IMR-90 (cell line): ENCODE measurements around the gene NEAT1. TPM values are rescaled to one million over a fixed set of nuclear protein-coding genes. Genes with fewer than 3 reads are reported as not detected.

Experiments
- ATAC-seq: fragments of 200-7000 bp; cut with Tn5 transposase; 2 replicates; pipeline ENCODE4 v1.9.1; 2020; ENCODE audit warnings: low read depth, mild to moderate bottlenecking, moderate library complexity
- BruUV-seq: library from RNA; stranded (reverse); fragments of 400-500 nt; replicated peaks from 2 replicates; lab custom pipeline; 2021; lab: Mats Ljungman, UMichigan
- CTCF ChIA-PET: fragments of 300-600 bp; formaldehyde crosslinking; extraction: SDS; loops from one replicate; lab custom pipeline; 2021; ENCODE audit warnings: antibody characterized with exemption; lab: Yijun Ruan, JAX
- POLR2A ChIA-PET: fragments of 300-600 bp; sonication (Branson Sonifier 250); formaldehyde crosslinking; loops from one replicate; lab custom pipeline; 2022; ENCODE audit warnings: antibody characterized with exemption; ENCODE audit not compliant: unreplicated experiment; lab: Charles Lee
- DNase-seq: peaks from one replicate; pipeline ENCODE4 v3.0.0; 2013
- H2AFZ ChIP-seq: replicated peaks from 2 replicates; pipeline ENCODE3; 2013; ENCODE audit warnings: low read length, mild to moderate bottlenecking; ENCODE audit not compliant: poor library complexity
- H2AK5ac ChIP-seq: 2 replicates; pipeline ENCODE4 v1.6.1; 2013; ENCODE audit warnings: low read depth, low read length, inconsistent platforms
- H2AK9ac ChIP-seq: replicated peaks from 2 replicates; pipeline ENCODE3; 2013; ENCODE audit warnings: mild to moderate bottlenecking, low read depth, low read length, moderate library complexity; ENCODE audit not compliant: poor library complexity
- H2BK120ac ChIP-seq: 2 replicates; pipeline ENCODE4 v1.6.1; 2013; ENCODE audit warnings: low read depth, low read length, inconsistent platforms
- H2BK15ac ChIP-seq: 3 replicates; pipeline ENCODE4 v1.6.1; 2013; ENCODE audit warnings: low read depth, low read length, inconsistent platforms
- H2BK20ac ChIP-seq: 2 replicates; pipeline ENCODE4 v1.6.1; 2013; ENCODE audit warnings: low read depth, mild to moderate bottlenecking, inconsistent platforms, low read length, moderate library complexity
- H2BK5ac ChIP-seq: 2 replicates; pipeline ENCODE4 v1.6.1; 2013; ENCODE audit warnings: mild to moderate bottlenecking, low read depth, low read length, inconsistent platforms; ENCODE audit not compliant: poor library complexity, severe bottlenecking
- H3K14ac ChIP-seq: replicated peaks from 2 replicates; pipeline ENCODE4 v1.6.1; 2013; ENCODE audit warnings: low read depth, low read length, inconsistent platforms
- H3K18ac ChIP-seq: 2 replicates; pipeline ENCODE4 v1.6.1; 2013; ENCODE audit warnings: low read depth, low read length, control low read depth
- H3K23ac ChIP-seq: 2 replicates; pipeline ENCODE4 v1.6.1; 2013; ENCODE audit warnings: low read depth, low read length, inconsistent platforms
- H3K27ac ChIP-seq: 2 replicates; pipeline ENCODE4 v1.5.1; 2013; ENCODE audit warnings: mild to moderate bottlenecking, control low read depth, low read length; ENCODE audit not compliant: insufficient read depth
- H3K27me3 ChIP-seq: 2 replicates; pipeline ENCODE4 v1.6.1; 2013; ENCODE audit warnings: low read length; ENCODE audit not compliant: control insufficient read depth, insufficient read depth
- H3K36me3 ChIP-seq: 2 replicates; pipeline ENCODE4 v1.6.1; 2013; ENCODE audit warnings: low read length, mixed read lengths; ENCODE audit not compliant: control insufficient read depth, insufficient read depth
- H3K4ac ChIP-seq: 2 replicates; pipeline ENCODE4 v1.6.1; 2013; ENCODE audit warnings: low read depth, low read length, inconsistent platforms
- H3K4me1 ChIP-seq: 2 replicates; pipeline ENCODE4 v1.6.1; 2013; ENCODE audit warnings: low read length, mixed read lengths; ENCODE audit not compliant: control insufficient read depth, insufficient read depth
- H3K4me2 ChIP-seq: 2 replicates; pipeline ENCODE4 v1.6.1; 2013; ENCODE audit warnings: low read depth, mild to moderate bottlenecking, control low read depth, low read length, moderate library complexity
- H3K4me3 ChIP-seq: 2 replicates; pipeline ENCODE4 v1.5.1; 2013; ENCODE audit warnings: low read depth, mild to moderate bottlenecking, control low read depth, low read length, moderate library complexity; ENCODE audit not compliant: insufficient read depth
- H3K56ac ChIP-seq: 2 replicates; pipeline ENCODE4 v1.6.1; 2013; ENCODE audit warnings: low read length, inconsistent platforms; ENCODE audit not compliant: insufficient read depth; ENCODE audit errors: extremely low read depth
- H3K79me1 ChIP-seq, 2 experiments: 2 replicates each; pipeline ENCODE4 v1.6.1; 2013; ENCODE audit warnings: low read length in 2 of 2, inconsistent platforms in 1 of 2, low read depth in 1 of 2
- H3K9ac ChIP-seq: 2 replicates; pipeline ENCODE4 v1.6.1; 2013; ENCODE audit warnings: low read depth, low read length, control low read depth
- H3K9me1 ChIP-seq: 2 replicates; pipeline ENCODE4 v1.6.1; 2013; ENCODE audit warnings: low read length, inconsistent platforms; ENCODE audit not compliant: insufficient read depth
- H3K9me3 ChIP-seq: 2 replicates; pipeline ENCODE4 v1.6.1; 2013; ENCODE audit warnings: low read length; ENCODE audit not compliant: control insufficient read depth, insufficient read depth
- H4K20me1 ChIP-seq: 2 replicates; pipeline ENCODE4 v1.6.1; 2013; ENCODE audit warnings: low read length, inconsistent platforms; ENCODE audit not compliant: insufficient read depth
- H4K5ac ChIP-seq: 2 replicates; pipeline ENCODE4 v1.6.1; 2013; ENCODE audit warnings: mild to moderate bottlenecking, low read depth, low read length, control low read depth
- H4K8ac ChIP-seq, 2 experiments: 2 replicates each; pipeline ENCODE4 v1.6.1; 2013; ENCODE audit warnings: low read depth in 2 of 2, low read length in 2 of 2, control low read depth in 1 of 2, inconsistent platforms in 1 of 2
- H4K91ac ChIP-seq: 2 replicates; pipeline ENCODE4 v1.6.1; 2013; ENCODE audit warnings: low read depth, low read length, inconsistent platforms; ENCODE audit not compliant: insufficient read depth
- CEBPB ChIP-seq: IDR thresholded peaks from 2 replicates; pipeline ENCODE4 v1.6.1; 2012; ENCODE audit warnings: low read depth, low read length, improper control_type of control experiment
- MAZ ChIP-seq: IDR thresholded peaks from 2 replicates; pipeline ENCODE4 v1.6.1; 2012; ENCODE audit warnings: low read depth, mild to moderate bottlenecking, low read length, improper control_type of control experiment, moderate library complexity, borderline replicate concordance
- POLR2A ChIP-seq: IDR thresholded peaks from 2 replicates; pipeline ENCODE4 v1.6.1; 2012; ENCODE audit warnings: mild to moderate bottlenecking, low read depth, low read length
- WGBS, 2 experiments: methylation state at CpG; one replicate each; pipeline versions ENCODE4 v1.1.5 to v1.1.7; 2013; ENCODE audit warnings: missing lambda C conversion rate in 2 of 2; ENCODE audit not compliant: insufficient read length in 1 of 2; ENCODE audit errors: extremely low coverage in 2 of 2; 5-methylcytosine and 5-hydroxymethylcytosine counted together
- dilution Hi-C: fragments of 300-500 bp; cut with HindIII; formaldehyde crosslinking; loops from one replicate; pipeline ENCODE4 v1.14.3; 2018; ENCODE audit warnings: low sequenced_read_pairs; ENCODE audit not compliant: unreplicated experiment
- in situ Hi-C: fragments of 300-500 bp; cut with MboI; formaldehyde crosslinking; loops from 3 replicates; pipeline ENCODE4 v1.14.3; 2019; ENCODE audit warnings: low sequenced_read_pairs, inconsistent platforms, mixed read lengths
- intact Hi-C: fragments of 100-400 bp; cut with micrococcal nuclease; formaldehyde crosslinking; loops from 2 replicates; pipeline ENCODE4 v1.10.0; 2022
- polyA plus RNA-seq, 3 experiments: library from polyadenylated mRNA; depleted of rRNA; stranded (reverse); fragments of >200 nt; gene quantifications; 2 replicates each; pipeline ENCODE4 v1.2.3, GENCODE V29; 2012; ENCODE audit warnings: low replicate concordance in 1 of 3
- total RNA-seq: library from RNA; depleted of rRNA; stranded (reverse); fragments of >200 nt; gene quantifications from 2 replicates; pipeline ENCODE4 v1.2.3, GENCODE V29; 2012

NEAT1 gene
- total and polyA plus RNA-seq, 2 of the 4 experiments (the other 2 are of a cell fraction): 30.1 to 114 TPM

GRCh38 chr11:65438257-65439151, 15.9 kb downstream of the NEAT1 start:
- Histone ChIP-seq H3K9ac (no peak overlapping the region), H2AK5ac (no peak overlapping the region), H4K5ac (no peak overlapping the region), H3K9me3 (no peaks in the 10 kb centered on the region), H2BK15ac (no peak overlapping the region), H2BK120ac (no peak overlapping the region), H2BK20ac (no peak overlapping the region), H3K14ac (no peak overlapping the region), H3K9me1 (peaks cover 7% of the 10 kb centered on the region), H3K4me3 (no peak overlapping the region), H4K8ac (no peak overlapping the region), H3K23ac (no peak overlapping the region), H4K20me1 (peaks cover 97% of the 10 kb centered on the region), H2AFZ (no peak overlapping the region), H2AK9ac (no peak overlapping the region), H3K79me1 (peaks cover 11 to 72% of the 10 kb centered on the region in 2 experiments), H2BK5ac (no peak overlapping the region), H3K4me1 (peaks cover 2% of the 10 kb centered on the region), H3K36me3 (peaks cover 57% of the 10 kb centered on the region), H3K18ac (no peak overlapping the region), H3K56ac (no peak overlapping the region), H4K91ac (no peak overlapping the region), H3K27ac (no peak overlapping the region), H3K4ac (no peak overlapping the region), H3K4me2 (no peak overlapping the region), H3K27me3 (no peaks in the 10 kb centered on the region)
- dilution Hi-C loops: no loop called here
- CTCF ChIA-PET: no interaction called here
- ATAC-seq (no peak), DNase-seq (peak; percentile 40)
- POLR2A ChIA-PET: interaction anchor here (0.6 to 0.8 kb wide), 2 partner anchors 33 to 61 kb away, joined by 4 to 7 read pairs; no protein-coding TSS in a partner anchor
- intact Hi-C loops: no loop called here
- TF ChIP-seq MAZ: no peak
- peak; percentile 64; the same call in 1 of the 2 replicates for TF ChIP-seq CEBPB
- TF ChIP-seq POLR2A: peak; percentile 66; the same call in 1 of the 2 replicates
- in situ Hi-C loops: no loop called here
- WGBS, 2 experiments: no CpG with 5 or more reads among the region's 9 CpGs
- no TSS peak for BruUV-seq
